GM21526 (cell line): ENCODE measurements around the gene EGFR.

Experiments used
- ATAC-seq: cut with Tn5 transposase; IDR thresholded peaks from one replicate; pipeline ENCODE4 v1.9.1; 2021; ENCODE audit warnings: moderate library complexity; ENCODE audit not compliant: unreplicated experiment, low FRiP score

Gene EGFR

DNA sequence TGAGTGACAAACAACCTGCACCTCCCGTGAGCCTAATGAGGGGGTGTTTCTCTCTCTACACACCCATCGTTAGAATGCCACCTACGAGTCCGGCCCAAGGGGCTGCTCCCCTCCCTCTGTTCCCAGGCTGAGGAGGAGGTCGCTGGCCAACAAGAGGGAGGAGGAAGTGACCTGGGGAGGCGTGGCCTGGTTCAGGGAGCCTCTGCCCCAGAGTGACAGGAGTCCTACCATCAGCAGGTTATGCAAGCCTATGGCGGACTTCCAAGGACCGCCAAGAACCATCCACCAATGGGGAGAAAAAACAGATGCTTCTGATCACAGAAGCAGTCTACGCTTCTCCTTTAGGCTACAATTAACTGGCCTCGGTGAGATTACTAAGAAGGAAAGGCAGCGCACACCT is 12.3 kb upstream of the EGFR start:
- ATAC-seq = no peak

DNA sequence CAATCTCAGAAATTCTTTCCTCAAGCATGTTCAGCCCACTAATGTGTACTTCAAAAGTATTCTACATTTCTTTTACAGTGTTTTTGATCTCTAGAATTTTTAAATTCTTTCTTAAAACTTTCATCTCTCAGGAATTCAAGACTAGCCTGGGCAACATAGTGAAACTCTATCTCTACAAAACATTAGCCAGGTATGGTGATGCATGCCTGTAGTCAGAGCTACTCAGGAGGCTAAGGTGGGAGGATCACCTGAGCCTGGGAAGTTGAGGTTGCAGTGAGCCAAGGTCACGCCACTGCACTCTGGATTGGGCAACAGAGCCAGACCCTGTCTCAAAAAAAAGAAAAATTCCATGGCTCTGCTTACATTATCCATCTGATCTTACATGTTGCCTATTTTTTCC is 5.0 kb upstream of the EGFR start:
- no peak for ATAC-seq

DNA sequence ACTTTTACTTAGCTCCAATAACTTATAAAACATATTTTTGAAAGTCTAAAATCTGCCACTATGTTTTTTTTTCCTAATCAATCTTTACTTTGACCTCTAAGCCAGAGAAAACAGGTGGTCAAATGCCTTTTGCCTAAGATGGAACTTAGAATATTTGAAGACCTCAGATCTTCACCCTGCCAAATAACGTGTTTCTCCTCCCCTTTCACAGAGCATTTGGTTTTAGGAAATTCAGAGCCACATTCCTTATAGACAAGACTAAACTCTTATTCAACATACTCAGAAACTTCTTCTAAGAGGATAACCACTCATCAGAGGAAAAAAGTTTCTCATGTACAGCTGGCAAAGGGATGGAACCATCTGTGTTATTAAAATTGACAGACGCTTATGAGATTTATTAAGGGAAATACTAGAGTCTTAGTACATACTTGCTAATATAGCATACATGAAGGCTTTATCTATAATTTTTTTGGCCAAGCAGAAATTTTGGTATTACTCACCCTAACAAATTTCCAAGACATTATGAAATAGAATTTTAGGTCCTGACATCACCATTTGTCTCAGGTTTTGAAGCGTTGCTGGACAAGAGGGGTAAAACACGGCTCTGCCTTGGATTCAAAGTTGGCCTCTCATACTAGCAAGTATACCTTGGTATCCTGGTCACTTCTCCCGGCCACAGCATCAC is 2.6 kb upstream of the EGFR start:
- ATAC-seq = no peak

DNA sequence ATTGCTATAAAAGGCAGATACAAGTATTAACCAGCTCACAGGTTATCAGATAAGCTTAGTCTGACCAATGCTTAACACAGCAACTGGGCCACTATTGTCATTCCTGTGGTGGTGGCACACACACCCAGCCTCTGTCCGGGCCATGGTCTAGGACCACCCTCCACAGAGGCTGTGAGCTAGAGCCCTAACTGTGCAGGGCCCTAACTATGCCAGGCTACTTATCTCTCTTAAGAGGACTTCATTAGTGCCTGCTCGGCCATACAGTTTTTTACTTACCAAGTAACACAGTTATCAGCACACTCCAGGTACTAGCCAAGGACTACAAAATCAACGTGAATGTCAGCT is 2.1 kb upstream of the EGFR start:
- ATAC-seq = no peak

DNA sequence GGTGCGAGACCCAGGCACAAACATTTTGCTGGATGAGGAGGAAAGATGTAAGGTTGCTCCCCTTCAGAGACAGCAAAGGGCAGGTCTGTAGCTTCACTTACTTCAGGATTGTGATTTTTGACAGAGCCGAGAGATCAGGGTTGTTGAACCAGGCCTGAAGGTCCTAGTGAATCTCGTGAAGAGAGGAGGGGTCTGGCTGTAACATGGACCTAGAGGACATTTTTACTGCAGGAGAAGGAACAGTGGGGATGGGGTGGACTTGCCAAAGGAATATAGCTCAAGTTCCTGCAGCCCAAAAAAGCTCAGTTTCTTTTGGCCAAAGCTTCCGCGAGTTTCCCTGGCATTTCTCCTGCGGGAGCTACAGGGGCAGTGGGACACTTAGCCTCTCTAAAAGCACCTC is 976 bp upstream of the EGFR start:
- no peak for ATAC-seq

DNA sequence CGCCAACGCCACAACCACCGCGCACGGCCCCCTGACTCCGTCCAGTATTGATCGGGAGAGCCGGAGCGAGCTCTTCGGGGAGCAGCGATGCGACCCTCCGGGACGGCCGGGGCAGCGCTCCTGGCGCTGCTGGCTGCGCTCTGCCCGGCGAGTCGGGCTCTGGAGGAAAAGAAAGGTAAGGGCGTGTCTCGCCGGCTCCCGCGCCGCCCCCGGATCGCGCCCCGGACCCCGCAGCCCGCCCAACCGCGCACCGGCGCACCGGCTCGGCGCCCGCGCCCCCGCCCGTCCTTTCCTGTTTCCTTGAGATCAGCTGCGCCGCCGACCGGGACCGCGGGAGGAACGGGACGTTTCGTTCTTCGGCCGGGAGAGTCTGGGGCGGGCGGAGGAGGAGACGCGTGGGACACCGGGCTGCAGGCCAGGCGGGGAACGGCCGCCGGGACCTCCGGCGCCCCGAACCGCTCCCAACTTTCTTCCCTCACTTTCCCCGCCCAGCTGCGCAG is 424 bp downstream of the EGFR start:
- ATAC-seq = no peak

DNA sequence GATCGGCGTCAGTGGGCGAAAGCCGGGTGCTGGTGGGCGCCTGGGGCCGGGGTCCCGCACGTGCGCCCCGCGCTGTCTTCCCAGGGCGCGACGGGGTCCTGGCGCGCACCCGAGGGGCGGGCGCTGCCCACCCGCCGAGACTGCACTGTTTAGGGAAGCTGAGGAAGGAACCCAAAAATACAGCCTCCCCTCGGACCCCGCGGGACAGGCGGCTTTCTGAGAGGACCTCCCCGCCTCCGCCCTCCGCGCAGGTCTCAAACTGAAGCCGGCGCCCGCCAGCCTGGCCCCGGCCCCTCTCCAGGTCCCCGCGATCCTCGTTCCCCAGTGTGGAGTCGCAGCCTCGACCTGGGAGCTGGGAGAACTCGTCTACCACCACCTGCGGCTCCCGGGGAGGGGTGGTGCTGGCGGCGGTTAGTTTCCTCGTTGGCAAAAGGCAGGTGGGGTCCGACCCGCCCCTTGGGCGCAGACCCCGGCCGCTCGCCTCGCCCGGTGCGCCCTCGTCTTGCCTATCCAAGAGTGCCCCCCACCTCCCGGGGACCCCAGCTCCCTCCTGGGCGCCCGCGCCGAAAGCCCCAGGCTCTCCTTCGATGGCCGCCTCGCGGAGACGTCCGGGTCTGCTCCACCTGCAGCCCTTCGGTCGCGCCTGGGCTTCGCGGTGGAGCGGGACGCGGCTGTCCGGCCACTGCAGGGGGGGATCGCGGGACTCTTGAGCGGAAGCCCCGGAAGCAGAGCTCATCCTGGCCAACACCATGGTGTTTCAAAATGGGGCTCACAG is 1.1 kb downstream of the EGFR start:
- no peak for ATAC-seq

DNA sequence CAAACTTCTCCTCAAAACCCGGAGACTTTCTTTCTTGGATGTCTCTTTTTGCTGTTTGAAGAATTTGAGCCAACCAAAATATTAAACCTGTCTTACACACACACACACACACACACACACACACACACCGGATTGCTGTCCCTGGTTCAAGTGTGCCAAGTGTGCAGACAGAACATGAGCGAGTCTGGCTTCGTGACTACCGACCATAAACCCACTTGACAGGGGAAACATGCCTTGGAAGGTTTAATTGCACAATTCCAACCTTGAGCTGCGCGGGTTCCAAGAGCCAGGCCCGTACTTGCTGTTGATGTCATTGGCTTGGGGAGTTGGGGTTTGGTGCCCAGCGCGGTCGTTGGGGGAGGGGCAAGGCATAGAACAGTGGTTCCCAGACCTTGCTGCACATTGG is 1.7 kb downstream of the EGFR start:
- no peak for ATAC-seq

DNA sequence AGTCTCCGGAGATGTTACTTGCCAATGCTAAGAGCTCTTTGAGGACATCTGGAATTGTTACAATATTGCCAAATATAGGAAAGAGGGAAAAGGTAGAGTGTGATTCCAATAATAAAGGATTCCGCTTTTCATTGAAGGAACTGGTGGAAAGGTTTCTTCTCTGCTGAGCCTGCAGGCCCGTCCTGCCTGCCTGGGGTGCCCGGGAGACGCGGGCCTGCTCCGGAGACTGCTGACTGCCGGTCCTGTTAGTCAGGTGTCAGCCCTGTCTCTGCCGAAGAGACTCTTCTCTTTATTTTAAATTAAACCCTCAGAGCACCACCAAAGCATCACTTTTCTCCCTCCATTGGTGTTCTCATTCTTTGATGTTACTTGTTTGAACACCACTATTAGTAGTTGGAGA is 2.2 kb downstream of the EGFR start:
- no peak for ATAC-seq

DNA sequence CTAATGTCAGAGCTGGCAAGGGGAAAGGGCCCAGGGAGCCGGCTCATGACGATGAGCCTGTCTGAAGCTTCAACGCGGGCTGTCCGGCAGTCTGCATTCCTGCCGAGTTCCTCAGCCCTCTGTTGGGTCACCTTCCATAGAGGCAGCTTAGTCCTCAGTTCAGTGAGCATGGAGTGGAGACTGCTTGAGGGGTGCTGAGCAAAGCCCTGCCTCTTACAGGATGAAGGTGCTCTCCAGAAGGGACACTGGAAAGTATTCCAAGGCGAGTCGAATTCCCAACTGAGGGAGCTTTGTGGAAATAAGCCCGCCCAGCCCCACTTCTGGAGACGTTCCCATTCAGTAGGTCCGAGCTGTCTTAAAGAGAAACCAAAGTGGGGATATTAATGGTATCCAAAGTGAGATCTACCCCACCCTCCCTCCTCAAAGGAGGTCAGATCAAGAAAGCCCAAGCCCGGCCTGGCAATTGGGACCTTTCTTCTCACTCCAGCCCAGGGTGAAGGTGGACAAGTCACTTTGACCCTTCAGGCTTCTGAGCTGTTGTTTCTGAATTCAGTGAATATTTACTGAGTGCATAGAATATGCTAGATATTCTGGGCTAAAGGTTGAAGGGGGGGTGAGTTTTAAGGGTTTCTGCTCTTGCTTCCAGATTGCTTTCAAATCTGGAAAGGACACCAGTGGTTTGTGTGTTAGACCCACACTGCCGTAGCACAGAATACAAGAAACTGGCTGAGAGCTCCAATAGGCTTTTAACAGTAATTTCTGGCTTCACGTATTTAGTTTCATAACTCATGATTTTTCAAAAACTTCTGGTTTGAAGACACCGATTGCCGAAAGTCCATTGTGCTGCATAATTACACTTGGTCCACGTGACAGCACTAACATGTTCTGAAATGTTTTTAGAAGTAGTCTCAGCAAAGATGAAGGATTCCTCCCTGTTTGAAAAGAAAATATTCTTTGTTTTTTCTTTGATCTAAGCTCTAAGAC is 3.5 kb downstream of the EGFR start:
- ATAC-seq = no peak

DNA sequence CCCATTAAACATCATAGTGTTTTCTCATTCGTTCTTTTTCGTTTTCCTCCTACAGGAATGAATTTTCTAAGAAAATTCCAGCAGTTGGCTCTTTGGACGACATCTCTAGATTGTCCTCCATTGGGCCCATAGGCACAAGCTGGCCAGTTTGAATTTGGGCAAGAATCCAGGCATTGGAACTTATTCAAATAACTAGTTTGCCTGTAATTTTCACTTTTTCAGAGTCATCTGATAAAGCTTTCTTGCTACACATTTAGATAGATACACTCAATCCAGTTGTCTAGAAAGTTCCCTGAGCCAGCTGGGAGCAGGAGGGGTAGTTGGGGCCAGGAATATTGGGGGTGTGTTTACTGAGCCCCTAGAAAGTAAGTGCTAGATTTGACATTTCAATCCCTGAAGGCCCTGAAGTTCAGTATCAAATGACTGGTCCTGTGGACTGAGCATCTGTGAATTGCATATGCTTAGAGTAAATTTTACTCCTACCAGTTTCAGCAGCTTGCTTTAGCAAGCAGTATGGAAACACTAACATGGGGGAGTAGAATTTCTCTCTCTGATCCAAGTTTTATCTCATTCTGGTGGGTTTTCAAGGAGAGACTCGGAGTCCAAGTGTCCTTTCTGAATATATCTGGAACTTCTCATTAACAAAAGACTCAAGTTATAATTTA is 5.2 kb downstream of the EGFR start:
- no peak for ATAC-seq

DNA sequence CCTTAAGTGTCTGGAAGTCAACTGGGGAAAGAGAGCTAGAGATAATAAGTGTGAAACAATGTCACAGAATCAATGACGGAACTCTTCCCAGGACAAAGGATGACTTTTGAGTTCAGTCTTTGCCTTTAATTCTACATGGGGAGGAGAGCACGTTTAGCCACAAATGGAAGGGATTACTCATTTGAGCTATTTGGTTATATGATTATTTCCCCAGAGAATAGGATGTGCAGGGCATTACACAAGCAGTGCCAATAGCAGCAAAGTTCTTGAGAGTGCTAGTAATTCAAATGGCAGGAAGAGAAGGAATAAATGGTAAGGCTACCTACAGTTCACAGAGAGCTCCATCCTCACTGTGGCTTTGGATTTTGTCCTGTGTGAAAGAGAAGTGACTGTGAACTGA is 6.0 kb downstream of the EGFR start:
- no peak for ATAC-seq

DNA sequence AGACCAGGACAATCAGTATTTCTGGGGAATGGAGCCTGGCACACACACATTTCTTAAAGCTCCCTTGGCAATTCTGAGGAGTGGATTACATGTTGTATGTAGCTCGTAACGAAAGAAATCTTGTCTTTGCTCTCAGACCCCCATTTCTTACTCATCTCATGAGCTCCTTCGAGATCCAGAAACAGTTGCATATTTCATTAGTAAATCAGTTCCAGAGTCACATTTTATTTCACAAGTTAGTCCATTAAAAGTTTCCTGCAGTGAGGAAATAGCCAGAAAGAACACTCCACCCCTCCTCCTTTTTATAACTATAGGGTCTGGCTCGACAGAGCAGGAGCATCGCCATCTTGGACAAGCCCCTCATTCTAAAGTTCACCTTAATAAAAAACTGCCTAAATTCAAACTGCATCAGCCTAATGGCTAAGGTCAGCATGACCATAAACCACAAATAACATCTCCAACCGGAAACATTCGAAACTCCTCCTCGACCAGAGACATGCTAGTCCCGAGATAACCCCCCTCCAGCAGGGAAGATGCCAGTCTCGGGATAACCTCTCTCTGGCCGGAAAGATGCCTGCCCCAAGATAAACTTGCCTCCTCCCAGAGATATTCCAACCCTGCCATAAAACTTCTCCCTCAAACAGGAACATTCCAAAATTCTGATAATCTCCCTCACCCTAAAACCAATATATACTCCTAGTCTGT is 7.4 kb downstream of the EGFR start:
- ATAC-seq = no peak

DNA sequence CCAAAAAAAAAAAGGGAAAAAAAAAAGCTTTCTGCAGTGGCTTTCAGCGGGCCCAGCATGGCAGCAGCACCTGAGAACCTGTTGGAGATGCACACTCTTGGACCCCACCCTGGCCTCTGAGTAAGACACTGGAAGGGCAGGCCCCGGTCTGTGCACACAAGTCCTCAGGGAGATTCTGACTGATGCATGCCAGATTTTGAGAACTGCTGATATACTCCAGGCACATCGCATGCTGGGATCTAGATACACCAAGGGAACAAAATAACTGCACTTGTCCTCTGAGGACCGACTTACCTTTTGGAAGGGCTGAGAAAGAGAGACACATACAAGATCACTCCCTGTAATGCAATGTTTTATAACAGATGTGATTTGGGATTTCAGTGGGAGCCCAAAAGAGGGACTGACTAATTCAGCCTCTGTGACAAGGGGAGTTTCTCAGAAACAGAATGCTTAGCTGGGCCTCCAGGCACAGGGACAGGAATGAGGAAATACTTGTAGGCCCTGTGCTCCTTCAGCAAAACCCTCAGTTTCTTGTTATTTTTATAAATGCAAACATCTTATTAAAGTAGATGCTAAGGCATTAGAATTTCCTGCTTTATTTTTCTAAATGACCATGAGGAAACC is 8.2 kb downstream of the EGFR start:
- no peak for ATAC-seq

DNA sequence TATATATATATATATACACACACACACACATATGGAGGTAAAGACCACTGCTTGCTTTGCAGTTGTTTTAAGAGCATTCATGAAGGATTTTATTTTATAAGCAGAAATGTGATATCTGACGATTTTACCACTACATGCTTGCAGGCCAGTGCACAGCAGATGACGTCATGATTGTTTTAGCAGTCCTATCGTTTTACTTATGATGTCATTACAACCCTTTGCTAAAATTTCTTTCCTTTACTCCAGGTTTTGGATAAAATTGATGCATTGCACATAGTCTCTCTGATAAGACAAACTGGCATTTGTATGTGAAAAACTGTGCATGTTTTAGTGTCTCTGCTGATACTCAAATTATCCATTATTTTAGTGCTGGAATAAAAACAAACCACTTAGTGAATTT is 9.2 kb downstream of the EGFR start:
- no peak for ATAC-seq

DNA sequence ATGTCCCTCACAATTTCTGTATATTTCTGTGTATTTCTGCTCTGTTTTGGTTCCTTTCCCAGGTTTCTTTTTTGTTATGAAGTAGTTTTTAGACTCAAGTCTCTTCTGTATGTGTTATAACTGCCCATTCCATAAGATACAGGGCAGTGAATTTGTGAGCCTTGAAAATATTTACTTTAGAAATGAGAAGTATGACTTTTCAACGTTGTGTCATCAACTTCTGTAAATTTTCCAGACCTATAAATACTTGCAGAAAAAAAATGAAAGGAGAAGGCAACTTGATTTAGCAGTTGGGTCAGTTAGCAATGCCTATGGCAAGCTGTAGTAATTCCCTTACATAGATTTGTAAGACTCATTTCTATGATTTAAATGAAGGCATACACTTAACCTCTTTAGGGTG is 11.5 kb downstream of the EGFR start:
- no peak for ATAC-seq

DNA sequence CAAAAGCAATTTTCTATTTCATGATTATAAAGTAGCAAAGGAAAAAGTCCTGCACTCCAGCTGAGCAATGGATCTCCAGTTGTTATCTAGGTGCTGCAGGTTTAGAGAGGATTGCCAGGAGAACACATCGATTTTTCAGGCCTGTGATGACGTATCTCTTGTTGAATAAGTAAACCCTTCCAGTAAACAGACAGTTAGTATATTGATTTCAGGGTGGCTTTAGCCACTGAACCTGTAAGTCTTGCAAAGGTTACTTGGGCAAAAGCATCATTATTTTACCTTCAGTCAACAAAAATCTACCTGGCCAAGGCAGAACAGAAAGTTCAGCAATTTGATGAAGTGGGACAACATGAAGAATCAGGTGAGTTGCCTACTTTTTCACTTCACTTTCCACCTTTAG is 12.3 kb downstream of the EGFR start:
- ATAC-seq = no peak

DNA sequence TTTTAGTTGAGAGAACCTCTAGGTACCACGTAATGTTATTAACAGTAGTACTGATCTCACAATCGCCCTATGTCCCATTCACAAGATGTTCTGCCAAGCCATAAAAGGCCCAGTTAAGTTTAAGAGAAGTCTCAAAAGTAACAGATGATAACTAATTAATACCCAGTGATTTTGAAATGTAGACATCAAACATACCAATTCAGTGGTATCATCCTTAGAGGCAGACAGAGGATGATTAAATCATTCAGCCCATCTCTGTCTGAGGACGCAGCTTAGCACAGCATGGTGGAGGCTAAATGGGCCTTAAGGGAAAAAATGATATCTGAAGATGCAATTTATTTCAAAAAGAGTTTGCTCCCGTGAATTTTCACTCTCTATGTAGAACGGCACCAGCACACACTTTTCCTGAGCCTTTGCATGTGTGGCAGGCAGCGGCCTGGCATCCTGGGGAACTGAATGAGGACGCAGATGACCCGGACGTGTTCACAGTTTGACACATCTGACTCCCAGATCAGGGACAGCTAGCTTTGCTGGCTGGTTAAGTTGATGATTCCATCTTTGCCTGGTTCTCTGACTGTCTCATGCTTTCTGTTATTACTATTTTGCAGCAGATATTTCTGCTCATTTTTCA is 13.4 kb downstream of the EGFR start:
- ATAC-seq = no peak

DNA sequence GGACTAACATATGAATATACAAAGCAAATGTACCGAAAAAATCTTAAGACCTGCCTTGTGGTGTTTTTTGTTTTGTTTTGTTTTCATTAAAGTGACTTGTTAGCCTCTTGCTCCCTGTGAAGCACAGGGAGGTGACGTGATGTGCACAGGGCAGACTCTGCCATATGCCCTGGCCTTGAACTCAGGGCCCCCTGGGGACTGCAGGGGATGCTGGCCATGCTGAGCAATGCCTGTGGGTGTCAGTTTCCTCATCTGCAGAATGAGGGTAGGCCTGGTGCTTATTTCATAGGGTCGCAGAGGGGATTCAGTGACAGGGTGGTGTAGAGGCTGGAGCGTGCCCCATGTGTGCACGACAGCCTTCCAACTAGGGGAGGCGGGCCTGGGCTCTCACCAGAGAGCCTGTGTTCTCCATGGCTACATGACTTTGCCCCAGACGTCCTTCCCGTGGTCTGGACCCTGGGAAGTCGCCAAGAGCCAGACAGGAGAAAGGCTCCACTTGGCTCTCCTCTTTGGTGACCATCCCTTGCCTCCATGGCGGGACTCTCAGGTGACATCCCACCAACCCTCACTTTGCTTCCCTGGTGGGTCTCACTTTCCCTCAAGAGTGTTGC is 14.5 kb downstream of the EGFR start:
- no peak for ATAC-seq
